Measurements from ENCODE around the gene GULP1.

DNA sequence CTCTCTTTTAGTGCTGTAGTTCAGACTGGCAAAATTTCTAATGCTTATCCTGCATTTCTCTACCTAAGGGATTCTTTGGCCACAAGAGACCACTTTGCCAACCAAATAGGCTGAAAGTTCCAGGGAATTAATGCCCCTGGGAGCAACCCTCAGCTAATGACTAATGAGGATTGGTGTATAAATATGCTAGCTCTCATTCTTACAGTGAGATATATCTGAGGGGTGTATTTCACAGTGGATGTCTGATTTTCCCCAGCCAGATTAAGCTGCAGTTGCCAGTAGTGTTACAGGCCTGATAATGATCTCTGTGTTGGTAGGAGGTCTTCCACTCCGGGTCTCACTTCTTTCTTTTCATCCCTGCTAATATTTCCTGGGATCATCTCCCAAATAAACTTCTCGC, 90.4 kb downstream of the GULP1 start:
- TF ChIP-seq POLR2A (IDR thresholded peaks at IDR 0.05) = no peak
- TF ChIP-seq, protein P1, sequence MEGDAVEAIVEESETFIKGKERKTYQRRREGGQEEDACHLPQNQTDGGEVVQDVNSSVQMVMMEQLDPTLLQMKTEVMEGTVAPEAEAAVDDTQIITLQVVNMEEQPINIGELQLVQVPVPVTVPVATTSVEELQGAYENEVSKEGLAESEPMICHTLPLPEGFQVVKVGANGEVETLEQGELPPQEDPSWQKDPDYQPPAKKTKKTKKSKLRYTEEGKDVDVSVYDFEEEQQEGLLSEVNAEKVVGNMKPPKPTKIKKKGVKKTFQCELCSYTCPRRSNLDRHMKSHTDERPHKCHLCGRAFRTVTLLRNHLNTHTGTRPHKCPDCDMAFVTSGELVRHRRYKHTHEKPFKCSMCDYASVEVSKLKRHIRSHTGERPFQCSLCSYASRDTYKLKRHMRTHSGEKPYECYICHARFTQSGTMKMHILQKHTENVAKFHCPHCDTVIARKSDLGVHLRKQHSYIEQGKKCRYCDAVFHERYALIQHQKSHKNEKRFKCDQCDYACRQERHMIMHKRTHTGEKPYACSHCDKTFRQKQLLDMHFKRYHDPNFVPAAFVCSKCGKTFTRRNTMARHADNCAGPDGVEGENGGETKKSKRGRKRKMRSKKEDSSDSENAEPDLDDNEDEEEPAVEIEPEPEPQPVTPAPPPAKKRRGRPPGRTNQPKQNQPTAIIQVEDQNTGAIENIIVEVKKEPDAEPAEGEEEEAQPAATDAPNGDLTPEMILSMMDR (IDR thresholded peaks at IDR 0.05) = no peak
- no peak for TF ChIP-seq POLR2AphosphoS5 (IDR thresholded peaks at IDR 0.05; ENCODE audit: insufficient read depth in 1 of 2, low read depth in 1 of 2)

All from vagina (tissue), 2 donors.